ENCODE data around the gene PTPRD. TPM values are rescaled to one million over a fixed set of nuclear protein-coding genes. Genes with fewer than 3 reads are reported as not detected.

The PTPRD gene
- total and polyA plus RNA-seq, 2 experiments from 2014 or later, result 11.5 to 58.0 TPM

DNA sequence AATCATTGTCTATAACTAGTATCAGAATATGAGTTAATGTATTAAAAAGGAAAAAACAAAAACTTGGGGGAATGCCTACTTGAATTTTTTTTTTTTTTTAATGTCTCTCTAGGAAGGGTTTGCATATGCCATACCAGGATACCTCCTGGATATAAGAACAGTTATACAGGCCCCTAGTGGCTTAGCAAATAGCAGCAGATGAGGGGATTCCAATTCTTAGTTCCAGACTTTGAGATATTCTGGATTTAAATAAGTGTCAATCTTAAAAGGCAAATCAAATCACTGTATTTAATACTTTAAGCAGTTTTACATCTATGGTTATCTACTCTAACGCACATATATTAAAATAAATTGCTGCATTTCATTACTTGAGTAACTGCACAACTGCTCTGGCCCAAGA lies 1757.8 kb downstream of the PTPRD start:
- H3K27ac Mint-ChIP-seq, result no peak overlapping the region
- peaks cover 44% of the 10 kb centered on the region for H3K4me1 ChIP-seq (ENCODE audit: insufficient read depth)
- no peaks in the 10 kb centered on the region for H3F3A ChIP-seq (replicated peaks; ENCODE audit: low read depth)
- H3K27ac ChIP-seq (ENCODE audit: low read depth), result no peak overlapping the region
- H3K36me3 ChIP-seq (ENCODE audit: insufficient read depth), result no peaks in the 10 kb centered on the region
- H3K4me3 ChIP-seq, result no peak overlapping the region
- H3K4me3 Mint-ChIP-seq, result 0 out of 3 replicates have a peak overlapping the region, but pooled peaks have one; percentile 5
- no peaks in the 10 kb centered on the region for H3K9me3 Mint-ChIP-seq
- H3K9me2 ChIP-seq (ENCODE audit: insufficient read depth), result no peaks in the 10 kb centered on the region
- TF ChIP-seq CTCF (conservative IDR thresholded peaks at IDR 0.05; ENCODE audit: low read depth in 2 of 2) (peak; percentile 56 to 61), ZNF331 (CRISPR knock-in tag; IDR thresholded peaks at IDR 0.05; ENCODE audit: low read depth) (no peak), CREB1 (CRISPR knock-in tag; IDR thresholded peaks at IDR 0.05; ENCODE audit: low read depth) (no peak)
- no peak overlapping the region for H2AFZ ChIP-seq
- DNase-seq (ENCODE audit: low spot score), result peak; percentile 47
- no peak for ATAC-seq
- H3K79me2 ChIP-seq (replicated peaks; ENCODE audit: insufficient read depth), result peaks cover 52% of the 10 kb centered on the region
- no peaks in the 10 kb centered on the region; the same call in 1 of the 2 replicates for H4K20me1 ChIP-seq (replicated peaks; ENCODE audit: insufficient read depth)
- H3K4me1 Mint-ChIP-seq, result peaks cover 58% of the 10 kb centered on the region
- H3K4me2 ChIP-seq, result peak overlapping the region; percentile 95; the same call in 1 of the 2 replicates
- H3K27me3 ChIP-seq (ENCODE audit: insufficient read depth), result peaks cover 24% of the 10 kb centered on the region
- H3K27me3 Mint-ChIP-seq (ENCODE audit: insufficient read depth, low read depth, poor library complexity), result peaks cover 16% of the 10 kb centered on the region
- no peaks in the 10 kb centered on the region for H3K36me3 Mint-ChIP-seq (ENCODE audit: low read depth)

DNA sequence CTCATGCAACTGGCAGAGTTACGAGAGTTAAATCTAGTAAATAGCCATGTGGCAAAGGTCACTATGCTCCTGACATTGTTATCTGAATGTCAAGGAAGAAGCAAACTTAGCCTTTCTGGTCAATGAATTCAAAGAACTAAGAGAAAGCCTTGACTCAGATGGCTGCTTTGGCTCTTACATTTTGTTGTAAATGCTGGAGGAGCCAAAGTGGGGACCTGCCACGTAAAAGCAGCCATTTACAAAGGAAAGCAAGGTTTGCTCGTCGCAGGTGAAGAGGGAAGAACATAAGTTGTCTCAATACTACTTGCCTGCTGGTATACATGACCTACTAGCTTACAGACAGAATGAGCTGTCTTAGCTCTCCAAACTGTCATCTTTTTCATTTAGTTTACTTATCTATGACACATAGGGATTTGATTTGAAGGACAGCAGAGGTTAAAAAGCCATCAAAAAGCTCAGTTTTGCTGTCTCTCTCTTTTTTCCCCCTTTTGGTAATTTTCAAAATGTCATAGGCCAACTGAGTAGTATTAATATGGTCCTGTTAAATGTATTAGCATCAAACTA lies 1760.4 kb downstream of the PTPRD start:
- Histone ChIP-seq H3K9me2 (ENCODE audit: insufficient read depth) (no peaks in the 10 kb centered on the region), H4K20me1 (replicated peaks; ENCODE audit: insufficient read depth) (no peaks in the 10 kb centered on the region; the same call in 1 of the 2 replicates), H3K4me2 (no peak overlapping the region), H3K79me2 (replicated peaks; ENCODE audit: insufficient read depth) (peaks cover 62% of the 10 kb centered on the region), H3K27me3 (ENCODE audit: insufficient read depth) (peaks cover 15% of the 10 kb centered on the region), H2AFZ (no peak overlapping the region), H3K4me3 (no peak overlapping the region), H3K36me3 (ENCODE audit: insufficient read depth) (no peaks in the 10 kb centered on the region), H3K4me1 (ENCODE audit: insufficient read depth) (peaks cover 38% of the 10 kb centered on the region), H3K27ac (ENCODE audit: low read depth) (no peak overlapping the region; the same call in 1 of the 2 replicates), H3F3A (replicated peaks; ENCODE audit: low read depth) (no peaks in the 10 kb centered on the region)
- Mint-ChIP-seq H3K9me3 (no peaks in the 10 kb centered on the region; the same call in 2 of the 3 replicates), H3K27ac (no peak overlapping the region), H3K4me3 (no peak overlapping the region), H3K36me3 (ENCODE audit: low read depth) (peaks cover 3% of the 10 kb centered on the region; the same call in 2 of the 3 replicates), H3K4me1 (peaks cover 45% of the 10 kb centered on the region), H3K27me3 (ENCODE audit: insufficient read depth, low read depth, poor library complexity) (peaks cover 7% of the 10 kb centered on the region)
- ATAC-seq, result no peak
- peak; percentile 43 for DNase-seq (ENCODE audit: low spot score)
- TF ChIP-seq REST (IDR thresholded peaks at IDR 0.05; ENCODE audit: unreplicated experiment) (no peak), CREB1 (CRISPR knock-in tag; IDR thresholded peaks at IDR 0.05; ENCODE audit: low read depth) (no peak), STAT1 (IDR thresholded peaks at IDR 0.05; ENCODE audit: unreplicated experiment) (no peak), ZNF114 (CRISPR knock-in tag; IDR thresholded peaks at IDR 0.05) (no peak), ETS1 (IDR thresholded peaks at IDR 0.05) (no peak), POLR2AphosphoS5 (IDR thresholded peaks at IDR 0.05; ENCODE audit: low read depth) (no peak), EZH2phosphoT487 (IDR thresholded peaks at IDR 0.05; ENCODE audit: unreplicated experiment) (no peak), CTCF (conservative IDR thresholded peaks at IDR 0.05; ENCODE audit: low read depth in 2 of 2) (no peak), JUNB (IDR thresholded peaks at IDR 0.05; ENCODE audit: unreplicated experiment) (no peak), ZNF331 (CRISPR knock-in tag; IDR thresholded peaks at IDR 0.05; ENCODE audit: low read depth) (no peak)
